NCI-H82 treated with DMSO at 0.1 percent for 48 hours (cell line): Measurements from ENCODE around the gene BTK.
A peak's percentile ranks its signal among the peaks of the same experiment; 100 is the strongest.
"Not testable (repeated sequence)": the region's sequence is repeated elsewhere in the genome, so short reads cannot be mapped to it uniquely, and the experiment has no call there.

Experiments used
- DNase-seq: peaks from one replicate; lab custom pipeline; 2025; ENCODE audit not compliant: unreplicated experiment; lab: John Stamatoyannopoulos, UW

Gene BTK

GRCh38 chrX:101347859-101348451 lies 38.0 kb downstream of the BTK start:
- no peak for DNase-seq

- DNase-seq = no peak
Observed at GRCh38 chrX:101337776-101338271, 48.2 kb downstream of the BTK start.

DNA sequence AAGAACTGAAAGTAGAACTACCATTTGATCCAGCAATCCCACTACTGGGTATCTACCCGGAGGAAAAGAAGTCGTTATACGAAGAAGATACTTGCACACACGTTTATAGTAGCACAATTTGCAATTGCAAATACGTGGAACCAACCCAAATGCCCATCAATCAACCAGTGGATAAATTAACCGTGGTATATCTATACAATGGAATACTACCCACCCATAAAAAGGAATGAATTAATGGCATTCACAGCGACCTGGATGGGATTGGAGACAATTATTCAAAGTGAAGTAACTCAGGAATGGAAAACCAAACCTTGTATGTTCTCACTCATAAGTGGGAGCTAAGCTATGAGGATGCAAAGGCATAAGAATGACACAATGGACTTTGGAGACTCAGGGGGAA lies 51.7 kb downstream of the BTK start:
- DNase-seq = not testable (repeated sequence)

DNA sequence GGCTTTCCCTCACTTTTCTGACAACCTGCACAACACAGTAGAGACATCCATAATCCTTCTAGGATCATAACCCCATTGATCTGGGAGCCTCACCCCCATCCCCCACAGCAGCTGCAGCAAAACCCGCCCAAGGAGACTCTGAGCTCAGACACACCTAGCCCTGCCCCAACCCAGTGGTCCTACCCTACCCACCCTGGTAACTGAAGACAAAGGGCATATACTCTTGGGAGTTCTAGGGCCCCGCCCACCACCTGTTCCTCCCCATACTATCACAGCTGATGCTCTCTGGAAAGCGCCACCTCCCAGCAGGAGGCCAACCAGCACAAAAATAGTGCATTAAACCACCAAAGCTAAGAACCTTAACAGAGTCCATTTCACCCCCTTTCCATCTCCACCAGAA lies 59.4 kb downstream of the BTK start:
- peak; percentile 14 for DNase-seq

DNA sequence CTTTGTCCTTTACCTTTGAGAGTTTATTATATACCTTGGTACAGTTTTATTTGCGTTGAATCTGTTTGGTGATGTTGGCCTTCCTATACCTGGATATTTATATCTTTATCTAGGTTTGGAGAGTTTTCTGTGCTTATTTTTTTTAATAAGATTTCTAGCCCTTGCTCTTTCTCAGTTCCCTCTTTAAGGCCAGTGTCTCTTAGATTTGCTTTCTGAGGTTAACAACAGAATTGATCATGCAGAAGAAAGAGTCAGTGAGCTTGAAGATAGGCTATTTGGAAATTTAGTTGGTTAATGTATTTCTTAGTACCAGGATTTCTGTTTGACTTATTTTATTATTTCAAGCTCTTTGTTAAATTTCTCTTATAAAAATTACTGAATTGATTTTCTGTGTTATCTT lies 82.2 kb downstream of the BTK start:
- DNase-seq = no peak
